Smooth muscle cell (in vitro differentiated cells): ENCODE measurements around the gene PAK5. TPM values are rescaled to one million over a fixed set of nuclear protein-coding genes. Genes with fewer than 3 reads are reported as not detected.

Experiments used
- DNase-seq: peaks from one replicate; lab custom pipeline; 2025; ENCODE audit not compliant: unreplicated experiment; lab: John Stamatoyannopoulos, UW
- H2AFZ ChIP-seq: fragments of 200-600 bp; sonication (generic); 2 replicates; pipeline ENCODE4 v1.6.0; 2016; ENCODE audit warnings: antibody characterized with exemption, low read depth, mild to moderate bottlenecking
- H3F3A ChIP-seq: fragments of 200-600 bp; sonication (generic); 2 replicates; pipeline ENCODE4 v1.6.0; 2017; ENCODE audit warnings: antibody characterized with exemption, low read depth
- H3K27ac ChIP-seq: fragments of 200-600 bp; sonication (generic); 2 replicates; pipeline ENCODE4 v1.5.1; 2016; ENCODE audit warnings: low read depth, mild to moderate bottlenecking
- H3K27me3 ChIP-seq: fragments of 200-600 bp; sonication (generic); 2 replicates; pipeline ENCODE4 v1.6.1; 2016; ENCODE audit warnings: low read depth, mild to moderate bottlenecking
- H3K36me3 ChIP-seq: fragments of 200-600 bp; sonication (generic); 2 replicates; pipeline ENCODE4 v1.5.1; 2016; ENCODE audit warnings: low read depth
- H3K4me1 ChIP-seq: fragments of 200-600 bp; sonication (generic); 2 replicates; pipeline ENCODE4 v1.5.1; 2016; ENCODE audit warnings: low read depth
- H3K4me2 ChIP-seq: fragments of 200-600 bp; sonication (generic); 2 replicates; pipeline ENCODE4 v1.6.0; 2016; ENCODE audit warnings: mild to moderate bottlenecking
- H3K4me3 ChIP-seq: fragments of 200-600 bp; sonication (generic); 2 replicates; pipeline ENCODE4 v1.5.1; 2016; ENCODE audit warnings: mild to moderate bottlenecking
- H3K79me2 ChIP-seq: fragments of 200-600 bp; sonication (generic); 2 replicates; pipeline ENCODE4 v1.6.0; 2016; ENCODE audit warnings: low read depth, mild to moderate bottlenecking
- H3K9ac ChIP-seq: fragments of 200-600 bp; sonication (generic); 2 replicates; pipeline ENCODE4 v1.6.0; 2016; ENCODE audit warnings: low read depth
- H3K9me3 ChIP-seq: fragments of 200-600 bp; sonication (generic); replicated peaks from 2 replicates; pipeline ENCODE4 v1.5.1; 2016; ENCODE audit warnings: low read depth
- H4K20me1 ChIP-seq: fragments of 200-600 bp; sonication (generic); 2 replicates; pipeline ENCODE4 v1.6.0; 2016; ENCODE audit warnings: low read depth
- CTCF ChIP-seq: fragments of 200-600 bp; sonication (generic); IDR thresholded peaks from 2 replicates; pipeline ENCODE4 v1.5.1; 2017; ENCODE audit warnings: borderline replicate concordance, mild to moderate bottlenecking, antibody characterized with exemption; ENCODE audit not compliant: insufficient read depth, poor library complexity, severe bottlenecking
- WGBS: methylation state at CpG from one replicate; pipeline ENCODE4 v1.1.7; 2016; ENCODE audit warnings: low lambda C conversion rate; 5-methylcytosine and 5-hydroxymethylcytosine counted together
- polyA plus RNA-seq: library from polyadenylated mRNA; unstranded; fragments of >200 nt; fragmentation: Nextera tagmentation; extraction: Ambion mirVana; gene quantifications from 2 replicates; pipeline ENCODE4 v1.2.1, GENCODE V29; 2016
- total RNA-seq: library from RNA; depleted of rRNA; stranded (reverse); fragments of >200 nt; gene quantifications from 2 replicates; pipeline ENCODE4 v1.2.3, GENCODE V29; 2014

PAK5 gene
- total and polyA plus RNA-seq, 2 experiments from 2014 or later: 0.13 TPM; not detected in 1

GRCh38 chr20:9628141-9628540 is 210.7 kb downstream of the PAK5 start:
- TF ChIP-seq CTCF: no peak
- H3K4me1 ChIP-seq: no peaks in the 10 kb centered on the region
- no peaks in the 10 kb centered on the region for H3K9me3 ChIP-seq
- H3K9ac ChIP-seq: no peak overlapping the region
- H3K4me3 ChIP-seq: no peak overlapping the region
- no peak overlapping the region for H2AFZ ChIP-seq
- no peaks in the 10 kb centered on the region for H3F3A ChIP-seq
- H3K4me2 ChIP-seq: no peak overlapping the region
- H4K20me1 ChIP-seq: no peaks in the 10 kb centered on the region
- H3K27ac ChIP-seq: no peak overlapping the region
- H3K27me3 ChIP-seq: no peaks in the 10 kb centered on the region
- H3K79me2 ChIP-seq: no peaks in the 10 kb centered on the region
- no peaks in the 10 kb centered on the region for H3K36me3 ChIP-seq
- no peak for DNase-seq

GRCh38 chr20:9627219-9627618 is 211.7 kb downstream of the PAK5 start:
- no peak overlapping the region for H3K27ac ChIP-seq
- no peaks in the 10 kb centered on the region for H3K4me1 ChIP-seq
- no peaks in the 10 kb centered on the region for H3K36me3 ChIP-seq
- H4K20me1 ChIP-seq: no peaks in the 10 kb centered on the region
- no peaks in the 10 kb centered on the region for H3F3A ChIP-seq
- no peak overlapping the region for H3K4me2 ChIP-seq
- no peak for DNase-seq
- no peak overlapping the region for H2AFZ ChIP-seq
- no peaks in the 10 kb centered on the region for H3K79me2 ChIP-seq
- TF ChIP-seq CTCF: no peak
- H3K9me3 ChIP-seq: no peaks in the 10 kb centered on the region
- WGBS: 78% methylated on average over 3 of the region's 3 CpGs
- no peak overlapping the region for H3K4me3 ChIP-seq
- no peaks in the 10 kb centered on the region for H3K27me3 ChIP-seq
- H3K9ac ChIP-seq: no peak overlapping the region

GRCh38 chr20:9626357-9626756 is 212.5 kb downstream of the PAK5 start:
- no peak for TF ChIP-seq CTCF
- no peak overlapping the region for H3K4me3 ChIP-seq
- no peaks in the 10 kb centered on the region for H3F3A ChIP-seq

GRCh38 chr20:9617940-9618339 is 220.9 kb downstream of the PAK5 start:
- H3K36me3 ChIP-seq: no peaks in the 10 kb centered on the region
- no peaks in the 10 kb centered on the region for H3K9me3 ChIP-seq
- WGBS: 84% methylated on average over 5 of the region's 5 CpGs
- no peak overlapping the region for H3K4me2 ChIP-seq
- peak; percentile 50 for TF ChIP-seq CTCF
- no peak for DNase-seq
- no peak overlapping the region for H2AFZ ChIP-seq
- no peaks in the 10 kb centered on the region for H3K4me1 ChIP-seq
- no peak overlapping the region for H3K27ac ChIP-seq
- no peaks in the 10 kb centered on the region for H3F3A ChIP-seq
- no peaks in the 10 kb centered on the region for H3K27me3 ChIP-seq
- no peak overlapping the region for H3K4me3 ChIP-seq
- H3K79me2 ChIP-seq: no peaks in the 10 kb centered on the region
- H3K9ac ChIP-seq: no peak overlapping the region
- H4K20me1 ChIP-seq: no peaks in the 10 kb centered on the region

More at GRCh38 chr20:9626357-9626756, 212.5 kb downstream of the PAK5 start:
- no peaks in the 10 kb centered on the region for H3K9me3 ChIP-seq
- H3K27me3 ChIP-seq: no peaks in the 10 kb centered on the region
- DNase-seq: no peak
- no peak overlapping the region for H3K4me2 ChIP-seq
- H4K20me1 ChIP-seq: no peaks in the 10 kb centered on the region
- no peak overlapping the region for H3K27ac ChIP-seq
- H3K36me3 ChIP-seq: no peaks in the 10 kb centered on the region
- no peaks in the 10 kb centered on the region for H3K4me1 ChIP-seq
- no peak overlapping the region for H2AFZ ChIP-seq
- H3K79me2 ChIP-seq: no peaks in the 10 kb centered on the region
- 80% methylated on average over 3 of the region's 3 CpGs for WGBS
- no peak overlapping the region for H3K9ac ChIP-seq
